ENCODE data around the gene METAP1D. TPM values are rescaled to one million over a fixed set of nuclear protein-coding genes. Genes with fewer than 3 reads are reported as not detected.
A peak's percentile ranks its signal among the peaks of the same experiment; 100 is the strongest.

The METAP1D gene
- total RNA-seq, 2 experiments from 2014 or later, result 3.9 to 6.4 TPM

DNA sequence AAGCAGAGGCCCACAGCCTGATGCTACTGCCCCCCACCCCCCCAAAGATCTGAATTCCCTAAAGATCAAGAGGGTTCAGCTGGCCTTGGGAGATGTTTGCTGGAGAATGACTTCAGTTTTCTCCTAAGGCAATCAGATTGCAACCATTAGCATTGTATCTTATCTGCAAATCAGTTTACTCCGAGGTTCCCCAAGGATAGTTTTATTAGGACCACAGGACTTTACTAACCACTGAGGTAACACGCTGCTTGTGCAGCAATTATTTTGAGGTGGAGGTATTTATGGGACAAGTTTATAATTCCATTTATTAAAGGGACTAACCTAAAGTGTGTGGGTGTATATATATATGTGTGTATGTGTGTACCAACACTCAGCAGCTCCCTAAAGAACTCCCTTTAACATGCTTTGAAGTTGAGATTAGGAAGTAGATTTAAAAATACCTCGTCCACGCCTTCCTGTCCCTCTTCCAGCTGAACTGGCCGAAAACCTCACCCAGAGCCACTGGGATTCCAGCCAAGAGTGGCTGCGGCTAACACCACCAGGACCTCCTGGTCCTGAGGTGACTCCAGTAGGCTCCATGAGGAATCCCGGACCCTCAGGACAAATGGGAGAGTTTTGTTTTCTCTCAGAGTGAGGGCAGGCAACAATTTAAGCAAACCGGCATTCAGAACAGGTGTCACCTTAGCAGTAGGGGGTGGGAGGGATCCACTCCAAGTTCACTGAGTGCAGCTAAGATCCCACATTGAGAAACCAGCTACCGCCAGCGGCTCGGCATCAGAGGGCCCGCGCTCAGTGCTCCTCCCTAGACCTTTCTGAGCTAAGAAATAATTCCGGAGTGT, 82.6 kb downstream of the METAP1D start:
- Mint-ChIP-seq H3K9me3 (ENCODE audit: low read depth) (no peaks in the 10 kb centered on the region), H3K4me1 (peaks cover 40% of the 10 kb centered on the region), H3K4me3 (peak overlapping the region; percentile 13), H3K27ac (peak overlapping the region; percentile 28), H3K36me3 (no peaks in the 10 kb centered on the region), H3K27me3 (peaks cover 88% of the 10 kb centered on the region)
- CTCF ChIA-PET, result interaction anchor here (0.6 to 3.3 kb wide), 7 partner anchors 16 to 627 kb away, joined by 3 to 19 read pairs (median 8); partner anchors contain the start of gene DLX2
- no peak for ATAC-seq
- DNase-seq, result peak; percentile 37

DNA sequence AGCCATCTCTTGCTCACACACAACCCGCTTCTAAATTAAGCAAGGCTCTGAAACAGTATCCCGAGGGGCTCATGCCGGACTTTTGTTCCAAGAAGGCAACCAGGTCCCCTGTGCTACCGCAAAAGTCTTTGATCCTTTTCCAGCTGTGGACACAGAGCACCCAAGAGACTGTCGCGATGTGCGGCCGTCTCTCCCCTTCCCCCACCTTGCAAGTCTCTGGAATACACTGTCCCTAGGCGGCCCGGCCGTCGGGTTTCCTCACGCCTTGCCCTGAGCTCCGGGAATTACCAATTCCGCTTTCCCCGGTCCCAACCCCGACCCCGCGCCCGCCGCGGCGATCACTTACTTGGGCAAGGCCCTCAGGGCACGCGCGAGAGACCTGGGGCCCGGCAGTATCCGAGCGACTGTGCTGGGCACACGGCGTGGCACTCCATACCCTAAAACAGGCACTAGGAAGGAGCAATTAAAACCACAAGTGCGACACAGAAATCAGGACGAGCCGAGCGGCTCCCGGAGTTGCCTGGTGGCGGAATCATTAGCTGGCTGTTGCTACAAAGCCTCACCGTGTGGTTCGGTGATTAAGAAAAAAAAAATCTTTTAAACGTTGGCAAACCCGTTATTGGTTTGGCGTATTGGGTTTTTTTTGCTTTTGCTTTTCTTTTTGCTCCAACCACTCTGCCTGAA, 83.3 kb downstream of the METAP1D start:
- no peak overlapping the region for H3K27ac Mint-ChIP-seq
- peaks cover 92% of the 10 kb centered on the region for H3K27me3 Mint-ChIP-seq
- ATAC-seq (no peak), DNase-seq (peak; percentile 38)
- CTCF ChIA-PET, result interaction anchor here (0.6 to 3.3 kb wide), 6 partner anchors 16 to 272 kb away, joined by 3 to 19 read pairs (median 8); no protein-coding TSS in a partner anchor
- H3K4me3 Mint-ChIP-seq, result peak overlapping the region; percentile 65
- peaks cover 47% of the 10 kb centered on the region for H3K4me1 Mint-ChIP-seq
- no peaks in the 10 kb centered on the region for H3K9me3 Mint-ChIP-seq (ENCODE audit: low read depth)
- no peaks in the 10 kb centered on the region for H3K36me3 Mint-ChIP-seq

DNA sequence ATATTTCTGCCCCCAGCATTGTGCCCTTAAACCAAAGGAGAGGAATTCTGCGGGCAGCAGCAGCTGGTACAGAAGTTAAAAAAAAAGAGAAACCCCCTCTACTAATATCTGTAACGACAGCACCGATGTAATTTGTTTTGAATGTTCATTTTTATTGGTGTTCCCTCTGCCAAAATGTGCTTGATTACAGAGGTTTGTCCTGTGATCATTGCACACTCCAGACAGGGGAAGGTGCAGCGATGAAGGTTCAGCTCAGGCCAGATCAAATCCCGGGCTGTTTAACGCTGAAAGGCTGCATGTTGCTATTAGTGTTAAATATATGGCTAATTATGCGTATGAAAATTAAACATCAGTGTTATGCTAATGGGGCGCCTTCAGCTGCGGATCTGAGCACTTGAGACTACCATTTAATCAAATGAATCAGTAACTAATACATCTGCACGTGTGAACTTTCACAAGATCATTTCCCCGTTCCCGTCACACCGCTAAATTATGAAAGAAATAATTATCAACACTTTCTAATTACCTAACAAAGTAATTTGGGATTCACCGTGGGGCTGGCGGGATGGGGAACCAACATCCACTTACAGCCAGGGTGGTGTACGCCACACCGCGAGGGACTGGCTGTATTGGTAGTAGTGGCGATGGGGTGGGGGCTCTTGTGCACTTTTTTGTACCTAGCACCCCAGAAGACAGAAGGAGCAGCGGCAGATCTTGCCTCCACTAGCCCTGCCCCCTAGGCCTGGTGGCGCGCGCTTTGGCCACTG, 84.1 kb downstream of the METAP1D start:
- Mint-ChIP-seq H3K27me3 (peaks cover 97% of the 10 kb centered on the region), H3K36me3 (no peaks in the 10 kb centered on the region), H3K4me3 (peak overlapping the region; percentile 65), H3K9me3 (ENCODE audit: low read depth) (no peaks in the 10 kb centered on the region), H3K4me1 (peaks cover 51% of the 10 kb centered on the region), H3K27ac (peak overlapping the region; percentile 24)
- peak; percentile 43 for DNase-seq
- ATAC-seq, result no peak
- CTCF ChIA-PET, result interaction anchor here (0.8 to 3.3 kb wide), 5 partner anchors 15 to 71 kb away, joined by 3 to 19 read pairs (median 10); no protein-coding TSS in a partner anchor

DNA sequence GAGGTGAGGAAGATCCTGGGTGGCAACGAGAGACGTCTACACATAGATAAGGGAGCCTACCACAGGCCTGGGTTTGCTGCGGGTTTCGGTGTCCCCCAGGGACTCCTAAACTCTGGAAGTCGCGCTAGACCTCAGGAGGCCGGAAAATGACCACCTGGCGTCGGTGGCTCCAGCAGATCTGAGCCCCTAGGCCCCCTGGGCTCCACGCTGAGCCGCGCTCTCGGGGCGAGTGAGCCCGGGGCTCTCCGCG, 84.6 kb downstream of the METAP1D start:
- Mint-ChIP-seq H3K9me3 (ENCODE audit: low read depth) (no peaks in the 10 kb centered on the region), H3K27me3 (peaks cover 97% of the 10 kb centered on the region), H3K4me1 (peaks cover 51% of the 10 kb centered on the region), H3K36me3 (no peaks in the 10 kb centered on the region), H3K27ac (peak overlapping the region; percentile 24), H3K4me3 (peak overlapping the region; percentile 65)
- DNase-seq (no peak), ATAC-seq (no peak)
- CTCF ChIA-PET, result interaction anchor here (1.4 to 3.3 kb wide), 4 partner anchors 12 to 22 kb away, joined by 6 to 19 read pairs (median 11); no protein-coding TSS in a partner anchor

DNA sequence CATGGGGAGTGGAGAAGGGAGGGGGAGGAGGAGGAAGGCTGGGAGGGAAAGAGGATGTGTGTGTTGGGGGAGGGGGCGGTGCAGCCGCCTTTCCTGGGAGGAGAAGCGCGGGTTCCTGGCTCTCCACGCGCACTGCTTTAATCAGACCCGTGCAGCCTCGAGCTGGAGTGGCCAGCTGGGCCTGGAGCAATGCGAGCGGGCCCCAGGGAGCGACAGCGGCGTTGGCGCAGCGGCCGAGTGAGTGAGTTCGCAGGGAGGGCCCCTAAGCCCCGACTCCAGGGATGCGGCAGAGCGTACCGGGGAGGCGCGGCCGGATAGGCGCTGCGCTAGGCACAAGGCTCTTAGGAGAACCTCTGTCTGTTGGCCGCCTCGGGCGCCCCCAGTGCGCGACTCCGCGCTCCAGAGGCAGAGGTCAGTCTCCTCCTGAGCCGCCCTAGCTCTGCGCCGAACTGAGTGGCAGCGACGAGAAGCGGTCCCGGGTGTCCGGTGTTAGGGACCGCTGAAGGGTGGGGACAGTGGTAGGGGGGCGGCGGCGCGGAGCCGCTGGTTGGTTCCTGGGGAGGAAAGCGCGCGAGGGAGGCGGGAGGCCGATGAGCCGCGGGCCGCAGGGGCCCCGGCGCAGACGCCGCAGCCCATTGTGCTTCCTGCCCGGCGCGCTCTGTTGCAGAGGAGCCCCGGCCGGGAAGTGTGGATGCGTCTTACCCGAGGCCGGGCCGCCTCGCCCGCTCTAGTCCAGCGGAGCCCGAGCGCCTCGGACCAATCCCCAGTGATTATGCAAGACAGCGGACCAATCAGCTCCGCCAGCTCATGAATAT, 85.1 kb downstream of the METAP1D start:
- DNase-seq (peak; percentile 80), ATAC-seq (peak; percentile 84)
- CTCF ChIA-PET, result interaction anchor here (1.0 to 4.7 kb wide), 5 partner anchors 11 to 22 kb away, joined by 3 to 43 read pairs (median 11); partner anchors contain the start of gene DLX2
- peak overlapping the region; percentile 70 for H3K27ac Mint-ChIP-seq
- no peaks in the 10 kb centered on the region for H3K9me3 Mint-ChIP-seq (ENCODE audit: low read depth)
- peaks cover 51% of the 10 kb centered on the region for H3K4me1 Mint-ChIP-seq
- H3K27me3 Mint-ChIP-seq, result peaks cover 98% of the 10 kb centered on the region
- peak overlapping the region; percentile 65 for H3K4me3 Mint-ChIP-seq
- H3K36me3 Mint-ChIP-seq, result no peaks in the 10 kb centered on the region

DNA sequence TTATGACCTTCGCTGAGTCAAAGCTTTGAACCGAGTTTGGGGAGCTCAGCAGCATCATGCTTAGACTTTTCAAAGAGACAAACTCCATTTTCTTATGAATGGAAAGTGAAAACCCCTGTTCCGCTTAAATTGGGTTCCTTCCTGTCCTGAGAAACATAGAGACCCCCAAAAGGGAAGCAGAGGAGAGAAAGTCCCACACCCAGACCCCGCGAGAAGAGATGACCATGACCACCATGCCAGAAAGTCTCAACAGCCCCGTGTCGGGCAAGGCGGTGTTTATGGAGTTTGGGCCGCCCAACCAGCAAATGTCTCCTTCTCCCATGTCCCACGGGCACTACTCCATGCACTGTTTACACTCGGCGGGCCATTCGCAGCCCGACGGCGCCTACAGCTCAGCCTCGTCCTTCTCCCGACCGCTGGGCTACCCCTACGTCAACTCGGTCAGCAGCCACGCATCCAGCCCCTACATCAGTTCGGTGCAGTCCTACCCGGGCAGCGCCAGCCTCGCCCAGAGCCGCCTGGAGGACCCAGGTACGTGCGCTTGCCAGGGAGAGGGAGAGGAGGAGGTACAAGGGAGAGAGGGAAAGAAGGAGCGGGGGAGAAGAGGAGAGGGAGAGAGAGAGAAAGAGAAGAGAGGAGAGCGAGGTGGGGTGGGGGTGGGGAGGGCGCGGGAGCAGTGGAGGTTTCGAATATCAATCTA, 85.9 kb downstream of the METAP1D start, which contains the start of gene DLX1:
Gene DLX1 (plus strand): TSS at position 48 of the 700 bp plus-strand sequence. CDS start 171 bp downstream, at position 219.
- CTCF ChIA-PET, result interaction anchor here (1.0 to 4.7 kb wide), 6 partner anchors 10 to 22 kb away, joined by 3 to 43 read pairs (median 8); partner anchors contain the start of gene DLX2
- Mint-ChIP-seq H3K4me3 (peak within 1 kb of the TSS; percentile 65), H3K27me3 (peaks cover 98% of the 10 kb centered on the region), H3K36me3 (no peaks in the 10 kb centered on the region), H3K27ac (peak within 1 kb of the TSS; percentile 70), H3K4me1 (peaks cover 51% of the 10 kb centered on the region), H3K9me3 (ENCODE audit: low read depth) (no peaks in the 10 kb centered on the region)
- no peak for DNase-seq
- peak; percentile 5 for ATAC-seq

DNA sequence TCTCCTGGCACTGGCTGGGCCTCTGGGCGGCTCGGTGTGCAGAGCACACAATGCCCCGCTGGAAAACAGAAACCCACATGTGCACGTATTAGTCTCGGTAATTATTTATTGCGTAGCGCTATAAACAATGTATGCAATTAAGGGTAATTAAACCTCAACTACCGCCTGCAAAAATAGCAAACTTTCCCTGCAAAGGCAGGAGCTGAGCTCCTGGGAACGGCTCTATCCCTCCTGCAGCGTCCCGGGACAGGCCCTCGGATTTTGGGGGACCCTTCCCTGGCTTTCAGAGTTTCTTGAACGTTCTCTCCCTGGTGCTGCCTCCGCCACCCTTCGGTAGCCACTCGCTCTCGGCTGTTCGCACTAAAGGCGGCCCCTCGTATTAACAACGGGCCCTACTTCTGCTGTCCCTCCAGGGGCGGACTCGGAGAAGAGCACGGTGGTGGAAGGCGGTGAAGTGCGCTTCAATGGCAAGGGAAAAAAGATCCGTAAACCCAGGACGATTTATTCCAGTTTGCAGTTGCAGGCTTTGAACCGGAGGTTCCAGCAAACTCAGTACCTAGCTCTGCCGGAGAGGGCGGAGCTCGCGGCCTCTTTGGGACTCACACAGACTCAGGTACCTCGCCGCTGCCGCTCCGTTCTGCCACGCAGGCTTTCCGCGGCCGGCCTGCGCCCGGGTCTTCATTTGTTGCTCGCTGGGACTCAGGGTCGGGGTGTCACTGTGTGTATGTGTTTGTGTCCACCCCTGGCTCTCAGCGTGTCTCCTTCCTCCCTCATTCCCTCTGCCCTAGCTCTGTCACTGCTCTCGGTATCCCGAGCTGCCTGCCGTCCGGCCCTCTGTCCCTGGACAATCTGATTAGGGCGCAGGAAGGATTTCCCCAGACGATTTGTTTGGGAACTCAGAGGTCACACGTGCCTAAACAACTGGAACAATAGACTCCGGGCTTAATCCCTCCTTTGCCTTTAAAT, 86.8 kb downstream of the METAP1D start:
- ATAC-seq (no peak), DNase-seq (peak; percentile 69)
- Mint-ChIP-seq H3K27ac (peak overlapping the region; percentile 48), H3K9me3 (ENCODE audit: low read depth) (no peaks in the 10 kb centered on the region), H3K27me3 (peaks cover 96% of the 10 kb centered on the region), H3K4me1 (peaks cover 49% of the 10 kb centered on the region), H3K4me3 (peak overlapping the region; percentile 56), H3K36me3 (no peaks in the 10 kb centered on the region)
- CTCF ChIA-PET, result interaction anchor here (1.0 to 4.7 kb wide), 5 partner anchors 9 to 145 kb away, joined by 3 to 43 read pairs (median 11); partner anchors contain the start of gene DLX2

DNA sequence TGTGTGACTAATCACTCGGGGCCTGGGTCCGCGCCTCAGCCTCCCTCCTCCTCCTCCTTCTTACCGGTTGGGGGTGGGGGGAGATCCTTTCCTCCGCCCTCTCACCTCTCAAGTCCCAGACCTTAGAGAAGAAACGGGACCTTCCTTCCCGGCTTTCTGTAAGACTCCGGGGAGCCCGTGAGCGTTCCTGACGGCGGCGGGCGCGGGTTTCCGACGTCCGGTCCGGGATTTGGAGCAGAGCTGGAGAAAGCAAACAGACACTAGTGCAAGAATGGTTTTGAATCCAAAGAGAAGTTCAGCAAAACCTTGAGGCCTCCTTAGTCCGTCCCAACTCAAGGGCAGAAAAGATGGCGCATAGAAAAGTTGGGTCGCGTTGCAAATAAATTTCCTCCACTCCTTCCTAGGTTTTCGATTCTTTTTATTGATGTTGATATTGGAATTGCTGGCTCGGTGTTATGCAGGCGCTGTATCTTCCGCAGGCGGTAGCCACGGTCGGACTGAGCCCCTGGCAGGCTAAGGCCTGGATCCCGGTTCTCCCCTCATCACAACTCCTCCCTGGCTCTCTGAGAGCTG, 87.5 kb downstream of the METAP1D start:
- no peak for ATAC-seq
- H3K9me3 Mint-ChIP-seq (ENCODE audit: low read depth), result no peaks in the 10 kb centered on the region
- DNase-seq, result no peak
- CTCF ChIA-PET, result interaction anchor here (0.8 to 4.7 kb wide), 8 partner anchors 9 to 164 kb away, joined by 3 to 43 read pairs (median 3); partner anchors contain the start of gene DLX2
- peak overlapping the region; percentile 48 for H3K27ac Mint-ChIP-seq
- peaks cover 48% of the 10 kb centered on the region for H3K4me1 Mint-ChIP-seq
- H3K36me3 Mint-ChIP-seq, result no peaks in the 10 kb centered on the region
- no peak overlapping the region for H3K4me3 Mint-ChIP-seq
- H3K27me3 Mint-ChIP-seq, result peaks cover 96% of the 10 kb centered on the region

DNA sequence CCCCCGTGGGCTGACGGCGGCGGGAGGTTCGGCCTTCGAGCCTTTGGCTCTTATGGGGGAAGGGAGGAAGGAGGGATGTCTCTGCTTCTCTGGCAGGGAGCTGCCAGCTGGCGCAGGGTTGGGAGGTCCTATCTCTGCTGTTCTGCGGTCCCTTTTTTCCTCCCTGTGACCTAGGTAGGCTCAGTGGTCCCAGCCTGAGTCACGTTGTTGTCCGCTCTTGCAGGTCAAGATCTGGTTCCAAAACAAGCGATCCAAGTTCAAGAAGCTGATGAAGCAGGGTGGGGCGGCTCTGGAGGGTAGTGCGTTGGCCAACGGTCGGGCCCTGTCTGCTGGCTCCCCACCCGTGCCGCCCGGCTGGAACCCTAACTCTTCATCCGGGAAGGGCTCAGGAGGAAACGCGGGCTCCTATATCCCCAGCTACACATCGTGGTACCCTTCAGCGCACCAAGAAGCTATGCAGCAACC, 88.1 kb downstream of the METAP1D start:
- Mint-ChIP-seq H3K4me1 (peaks cover 43% of the 10 kb centered on the region), H3K27me3 (peaks cover 96% of the 10 kb centered on the region), H3K9me3 (ENCODE audit: low read depth) (no peaks in the 10 kb centered on the region), H3K36me3 (peaks cover 1% of the 10 kb centered on the region), H3K27ac (peak overlapping the region; percentile 22), H3K4me3 (no peak overlapping the region)
- peak; percentile 36 for DNase-seq
- CTCF ChIA-PET, result interaction anchor here (0.6 to 4.7 kb wide), 8 partner anchors 9 to 191 kb away, joined by 3 to 43 read pairs (median 3); partner anchors contain the start of gene DLX2
- no peak for ATAC-seq

DNA sequence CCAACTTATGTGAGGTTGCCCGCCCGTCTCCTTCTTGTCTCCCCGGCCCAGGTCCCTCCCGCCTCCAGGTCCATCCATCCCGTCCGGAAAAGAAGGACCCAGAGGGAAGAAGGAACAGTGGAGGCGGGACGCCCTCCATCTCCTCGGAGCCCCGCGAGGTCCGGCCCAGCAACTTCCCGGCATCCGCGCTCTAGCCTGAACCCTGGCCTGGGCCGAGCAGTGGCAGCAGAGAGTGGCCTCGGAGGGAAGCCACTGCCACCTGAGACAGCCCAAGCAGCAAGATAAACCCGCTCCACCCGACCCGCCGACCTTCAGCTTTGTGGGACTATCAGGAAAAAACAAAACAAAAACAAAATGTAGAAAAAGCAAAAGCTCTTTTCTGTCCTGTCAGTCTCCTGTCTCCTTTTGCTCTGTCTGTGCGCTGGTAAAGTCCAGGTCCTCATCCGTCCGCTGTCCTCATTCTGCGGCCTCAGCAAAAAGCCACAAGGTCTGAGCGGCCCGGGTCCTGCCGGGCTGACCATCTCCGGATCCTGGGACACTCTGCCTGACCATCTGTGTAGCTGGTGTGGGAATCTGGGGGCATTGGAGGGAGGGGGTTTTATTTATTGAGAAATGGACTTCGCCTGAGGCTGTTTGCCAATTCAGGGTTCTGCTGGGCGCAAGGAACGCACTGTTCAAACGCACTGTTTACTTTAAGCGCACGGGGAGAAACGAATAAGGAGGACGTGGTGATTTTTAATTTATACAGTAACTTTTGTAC, 88.7 kb downstream of the METAP1D start:
- peak overlapping the region; percentile 39 for H3K27ac Mint-ChIP-seq
- peak; percentile 35 for DNase-seq
- CTCF ChIA-PET, result interaction anchor here (0.6 to 4.7 kb wide), 7 partner anchors 8 to 192 kb away, joined by 3 to 43 read pairs (median 3); partner anchors contain the start of gene DLX2

More for the DNA sequence above, 88.7 kb downstream of the METAP1D start:
- no peaks in the 10 kb centered on the region for H3K9me3 Mint-ChIP-seq (ENCODE audit: low read depth)
- no peak overlapping the region for H3K4me3 Mint-ChIP-seq
- H3K4me1 Mint-ChIP-seq, result peaks cover 40% of the 10 kb centered on the region
- H3K36me3 Mint-ChIP-seq, result peaks cover 2% of the 10 kb centered on the region
- ATAC-seq, result no peak
- peaks cover 96% of the 10 kb centered on the region for H3K27me3 Mint-ChIP-seq
